GM12873 (cell line): ENCODE data around the gene EDC4.
A peak's percentile ranks its signal among the peaks of the same experiment; 100 is the strongest.

Experiments used
- TF ChIP-seq, protein P1 (sequence below): IDR thresholded peaks from 2 replicates; pipeline ENCODE4 v1.5.1; 2012; ENCODE audit warnings: low read depth, mild to moderate bottlenecking, moderate library complexity, low read length, control low read depth; ENCODE audit not compliant: insufficient read depth; ENCODE audit errors: missing control alignments

Gene EDC4

GRCh38 chr16:67834242-67834614, 38.6 kb upstream of the EDC4 start:
- TF ChIP-seq, protein P1, sequence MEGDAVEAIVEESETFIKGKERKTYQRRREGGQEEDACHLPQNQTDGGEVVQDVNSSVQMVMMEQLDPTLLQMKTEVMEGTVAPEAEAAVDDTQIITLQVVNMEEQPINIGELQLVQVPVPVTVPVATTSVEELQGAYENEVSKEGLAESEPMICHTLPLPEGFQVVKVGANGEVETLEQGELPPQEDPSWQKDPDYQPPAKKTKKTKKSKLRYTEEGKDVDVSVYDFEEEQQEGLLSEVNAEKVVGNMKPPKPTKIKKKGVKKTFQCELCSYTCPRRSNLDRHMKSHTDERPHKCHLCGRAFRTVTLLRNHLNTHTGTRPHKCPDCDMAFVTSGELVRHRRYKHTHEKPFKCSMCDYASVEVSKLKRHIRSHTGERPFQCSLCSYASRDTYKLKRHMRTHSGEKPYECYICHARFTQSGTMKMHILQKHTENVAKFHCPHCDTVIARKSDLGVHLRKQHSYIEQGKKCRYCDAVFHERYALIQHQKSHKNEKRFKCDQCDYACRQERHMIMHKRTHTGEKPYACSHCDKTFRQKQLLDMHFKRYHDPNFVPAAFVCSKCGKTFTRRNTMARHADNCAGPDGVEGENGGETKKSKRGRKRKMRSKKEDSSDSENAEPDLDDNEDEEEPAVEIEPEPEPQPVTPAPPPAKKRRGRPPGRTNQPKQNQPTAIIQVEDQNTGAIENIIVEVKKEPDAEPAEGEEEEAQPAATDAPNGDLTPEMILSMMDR: no peak

DNA sequence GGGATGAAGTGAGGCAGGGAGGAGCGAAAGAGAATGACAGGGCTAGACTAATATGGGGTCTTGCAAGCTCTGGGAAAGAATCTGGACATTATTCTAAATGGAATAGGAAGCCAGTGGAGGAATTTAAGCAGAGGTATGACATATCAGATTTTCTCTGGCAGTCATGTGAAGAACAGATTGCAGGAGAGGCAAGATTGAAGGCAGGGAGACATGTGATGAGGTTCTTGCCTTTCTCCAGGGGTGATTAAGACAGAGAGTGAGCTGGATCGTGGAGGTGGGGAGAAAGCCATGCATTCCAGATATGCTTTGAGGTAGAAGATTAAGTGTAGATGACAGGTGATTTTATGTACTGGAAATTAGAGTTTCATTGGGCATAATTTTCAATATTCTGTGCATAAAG, 35.0 kb upstream of the EDC4 start:
- TF ChIP-seq, protein P1: no peak

GRCh38 chr16:67841198-67841815, 31.5 kb upstream of the EDC4 start:
- TF ChIP-seq, protein P1: no peak

GRCh38 chr16:67841816-67842508, 30.9 kb upstream of the EDC4 start, which contains the start of gene THAP11:
THAP11 (plus strand) TSS chr16:67842320; CDS start chr16:67842555, 235 bp downstream.
- TF ChIP-seq, protein P1: peak; percentile 93

- TF ChIP-seq, protein P1: peak; percentile 56
These were observed 30.1 kb upstream of the EDC4 start for GRCh38 chr16:67842509-67843342.

DNA sequence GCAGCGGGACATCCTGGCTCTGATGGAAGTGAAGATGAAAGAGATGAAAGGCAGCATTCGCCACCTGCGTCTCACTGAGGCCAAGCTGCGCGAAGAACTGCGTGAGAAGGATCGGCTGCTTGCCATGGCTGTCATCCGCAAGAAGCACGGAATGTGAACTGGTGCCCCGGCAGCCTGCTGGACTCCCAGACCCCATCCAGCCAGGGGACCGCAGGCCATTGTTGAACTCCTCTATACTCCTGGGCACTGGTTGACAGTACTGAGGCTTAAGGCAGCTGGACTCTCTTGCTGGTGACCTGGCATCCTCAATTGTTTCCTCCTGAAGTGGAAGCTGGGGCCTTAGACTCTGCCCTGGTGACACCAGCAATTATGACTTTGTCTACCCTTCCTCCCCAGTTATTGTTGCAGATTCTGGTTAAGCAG, 29.5 kb upstream of the EDC4 start:
- TF ChIP-seq, protein P1: no peak

GRCh38 chr16:67844497-67844896, 28.4 kb upstream of the EDC4 start:
- TF ChIP-seq, protein P1: no peak
